ENCODE measurements around the gene SELENOK. TPM values are rescaled to one million over a fixed set of nuclear protein-coding genes. Genes with fewer than 3 reads are reported as not detected.
A peak's percentile ranks its signal among the peaks of the same experiment; 100 is the strongest.
"Not testable (repeated sequence)": the region's sequence is repeated elsewhere in the genome, so short reads cannot be mapped to it uniquely, and the experiment has no call there.

Gene SELENOK
- total RNA-seq, 2 donors from 2014 or later, result 14.5 to 36.1 TPM

DNA sequence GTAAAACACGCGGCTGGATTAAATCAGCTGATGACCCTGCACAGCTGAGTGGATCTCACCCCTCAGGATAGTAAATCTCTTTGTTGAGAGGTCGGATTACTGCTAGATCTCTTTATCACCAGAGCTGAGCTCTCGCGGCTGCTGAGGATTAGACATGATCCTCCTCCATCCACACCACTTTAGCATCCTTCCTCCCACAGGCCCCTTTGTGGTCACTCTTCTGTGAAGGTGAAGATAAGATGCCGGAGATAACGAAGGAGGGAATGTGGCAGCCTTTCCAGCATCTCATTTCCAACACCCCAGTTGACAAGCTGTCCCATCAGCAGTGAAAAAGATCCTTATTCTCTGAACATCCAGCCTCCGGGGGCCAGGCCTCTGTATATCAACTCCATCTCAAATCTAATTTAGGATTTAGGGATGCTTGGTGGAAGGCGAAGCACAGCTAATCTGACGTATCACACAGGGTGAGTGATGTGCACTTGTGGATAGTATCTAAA is 47.5 kb upstream of the SELENOK start:
- ATAC-seq (no peak), DNase-seq (no peak)
- H3K27ac ChIP-seq, result no peak overlapping the region
- WGBS, 2 donors, result 21 to 26% methylated on average over 10 of the region's 10 CpGs
- H3K9me3 ChIP-seq, result peaks cover 0 to 7% (median 0%) of the 10 kb centered on the region in 3 donors
- H3K4me1 ChIP-seq, result no peaks in the 10 kb centered on the region
- H3K4me3 ChIP-seq, result no peak overlapping the region
- intact Hi-C loops (cut with DNase I), result loop anchor here (10.0 kb wide), 1 partner anchor 436 kb away; no protein-coding TSS in a partner anchor
- peaks cover 0 to 5% of the 10 kb centered on the region in 2 donors for H3K27me3 ChIP-seq
- TF ChIP-seq, protein P1, sequence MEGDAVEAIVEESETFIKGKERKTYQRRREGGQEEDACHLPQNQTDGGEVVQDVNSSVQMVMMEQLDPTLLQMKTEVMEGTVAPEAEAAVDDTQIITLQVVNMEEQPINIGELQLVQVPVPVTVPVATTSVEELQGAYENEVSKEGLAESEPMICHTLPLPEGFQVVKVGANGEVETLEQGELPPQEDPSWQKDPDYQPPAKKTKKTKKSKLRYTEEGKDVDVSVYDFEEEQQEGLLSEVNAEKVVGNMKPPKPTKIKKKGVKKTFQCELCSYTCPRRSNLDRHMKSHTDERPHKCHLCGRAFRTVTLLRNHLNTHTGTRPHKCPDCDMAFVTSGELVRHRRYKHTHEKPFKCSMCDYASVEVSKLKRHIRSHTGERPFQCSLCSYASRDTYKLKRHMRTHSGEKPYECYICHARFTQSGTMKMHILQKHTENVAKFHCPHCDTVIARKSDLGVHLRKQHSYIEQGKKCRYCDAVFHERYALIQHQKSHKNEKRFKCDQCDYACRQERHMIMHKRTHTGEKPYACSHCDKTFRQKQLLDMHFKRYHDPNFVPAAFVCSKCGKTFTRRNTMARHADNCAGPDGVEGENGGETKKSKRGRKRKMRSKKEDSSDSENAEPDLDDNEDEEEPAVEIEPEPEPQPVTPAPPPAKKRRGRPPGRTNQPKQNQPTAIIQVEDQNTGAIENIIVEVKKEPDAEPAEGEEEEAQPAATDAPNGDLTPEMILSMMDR (IDR thresholded peaks at IDR 0.05), result no peak
- TF ChIP-seq POLR2A (IDR thresholded peaks at IDR 0.05), result no peak
- H3K36me3 ChIP-seq (replicated peaks in 1 of 2; ENCODE audit: insufficient read depth in 1 of 2, low read depth in 2 of 2), result no peaks in the 10 kb centered on the region

- WGBS, 2 donors, result 0 to 3% methylated on average over 2 of the region's 2 CpGs
- H3K4me1 ChIP-seq, result no peaks in the 10 kb centered on the region
- intact Hi-C loops (cut with DNase I), result loop anchor here (10.0 kb wide), 1 partner anchor 436 kb away; no protein-coding TSS in a partner anchor
- TF ChIP-seq, protein P1 (IDR thresholded peaks at IDR 0.05), result peak; percentile 53 to 90 (median 79)
- TF ChIP-seq POLR2A (IDR thresholded peaks at IDR 0.05), result no peak
- DNase-seq (peak; percentile 42 to 62 (median 52)), ATAC-seq (peak; percentile 60)
- H3K36me3 ChIP-seq (replicated peaks in 1 of 2; ENCODE audit: insufficient read depth in 1 of 2, low read depth in 2 of 2), result no peaks in the 10 kb centered on the region
- peaks cover 0 to 5% of the 10 kb centered on the region in 2 donors for H3K27me3 ChIP-seq
- peaks cover 0 to 7% (median 0%) of the 10 kb centered on the region in 3 donors for H3K9me3 ChIP-seq
- no peak overlapping the region for H3K27ac ChIP-seq
- H3K4me3 ChIP-seq, result no peak overlapping the region
Observed at GRCh38 chr3:53938645-53939044, 47.0 kb upstream of the SELENOK start.

DNA sequence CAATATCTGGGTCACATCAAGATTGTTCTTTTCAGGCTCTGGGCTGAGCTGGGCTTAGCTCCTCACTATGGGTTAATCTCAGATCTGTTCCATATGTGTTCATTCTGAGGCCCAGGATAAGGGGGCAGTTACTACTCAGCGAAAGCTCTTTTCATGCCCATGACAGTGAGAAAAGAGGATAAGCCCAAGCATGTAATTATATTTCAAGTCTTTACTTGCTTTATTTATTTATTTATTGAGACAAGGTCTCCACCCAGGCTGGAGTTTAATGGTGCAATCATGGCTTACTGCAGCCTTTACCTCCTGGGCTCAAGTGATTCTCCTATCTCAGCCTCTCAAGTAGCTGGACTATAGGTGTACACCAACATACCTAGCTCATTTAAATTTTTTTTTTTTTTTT is 44.7 kb upstream of the SELENOK start:
- DNase-seq, result no peak
- WGBS, 2 donors, result 71 to 82% methylated on average over 1 of the region's 1 CpG
- no peaks in the 10 kb centered on the region for H3K36me3 ChIP-seq (replicated peaks in 1 of 2; ENCODE audit: insufficient read depth in 1 of 2, low read depth in 2 of 2)

GRCh38 chr3:53935283-53935901 is 43.7 kb upstream of the SELENOK start:
- TF ChIP-seq, protein P1 (IDR thresholded peaks at IDR 0.05), result no peak
- no peak for TF ChIP-seq POLR2A (IDR thresholded peaks at IDR 0.05)
- Histone ChIP-seq H3K27ac (no peak overlapping the region), H3K4me3 (no peak overlapping the region), H3K36me3 (replicated peaks in 1 of 2; ENCODE audit: insufficient read depth in 1 of 2, low read depth in 2 of 2) (no peaks in the 10 kb centered on the region), H3K9me3 (peaks cover 0 to 7% (median 0%) of the 10 kb centered on the region in 3 donors), H3K27me3 (peaks cover 0 to 5% of the 10 kb centered on the region in 2 donors), H3K4me1 (no peaks in the 10 kb centered on the region)
- WGBS, 2 donors, result 0 to 90% methylated on average over 1 of the region's 1 CpG
- no peak for ATAC-seq
- no peak for DNase-seq
- intact Hi-C loops (cut with DNase I), result loop anchor here (10.0 kb wide), 1 partner anchor 439 kb away; no protein-coding TSS in a partner anchor

More for the DNA sequence above, 44.7 kb upstream of the SELENOK start:
- Histone ChIP-seq H3K9me3 (peaks cover 0 to 7% (median 0%) of the 10 kb centered on the region in 3 donors), H3K27ac (no peak overlapping the region), H3K4me1 (no peaks in the 10 kb centered on the region), H3K27me3 (peaks cover 0 to 5% of the 10 kb centered on the region in 2 donors), H3K4me3 (no peak overlapping the region)
- TF ChIP-seq, protein P1 (IDR thresholded peaks at IDR 0.05), result no peak
- no peak for TF ChIP-seq POLR2A (IDR thresholded peaks at IDR 0.05)
- intact Hi-C loops (cut with DNase I), result loop anchor here (10.0 kb wide), 1 partner anchor 438 kb away; no protein-coding TSS in a partner anchor
- ATAC-seq, result no peak

DNA sequence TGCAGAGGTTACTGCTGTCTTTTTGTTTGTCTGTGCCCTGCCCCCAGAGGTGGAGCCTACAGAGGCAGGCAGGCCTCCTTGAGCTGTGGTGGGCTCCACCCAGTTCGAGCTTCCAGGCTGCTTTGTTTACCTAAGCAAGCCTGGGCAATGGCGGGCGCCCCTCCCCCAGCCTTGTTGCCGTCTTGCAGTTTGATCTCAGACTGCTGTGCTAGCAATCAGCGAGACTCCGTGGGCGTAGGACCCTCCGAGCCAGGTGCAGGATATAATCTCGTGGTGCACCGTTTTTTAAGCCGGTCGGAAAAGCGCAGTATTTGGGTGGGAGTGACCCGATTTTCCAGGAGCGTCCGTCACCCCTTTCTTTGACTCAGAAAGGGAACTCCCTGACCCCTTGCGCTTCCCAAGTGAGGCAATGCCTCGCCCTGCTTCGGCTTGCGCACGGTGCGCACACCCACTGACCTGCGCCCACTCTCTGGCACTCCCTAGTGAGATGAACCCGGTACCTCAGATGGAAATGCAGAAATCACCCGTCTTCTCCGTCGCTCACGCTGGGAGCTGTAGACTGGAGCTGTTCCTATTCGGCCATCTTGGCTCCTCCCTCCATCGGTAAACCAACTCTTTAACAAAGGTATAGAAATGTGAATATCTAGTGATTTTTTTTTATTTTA is 35.7 kb upstream of the SELENOK start:
- WGBS, 2 donors, result 59 to 86% methylated on average over 22 to 30 of the region's 30 CpGs
- DNase-seq; intact Hi-C loops (cut with DNase I): not testable (repeated sequence)

More for the DNA sequence above, 35.7 kb upstream of the SELENOK start:
- not testable (repeated sequence) for H3K36me3 ChIP-seq (replicated peaks in 1 of 2; ENCODE audit: insufficient read depth in 1 of 2, low read depth in 2 of 2); ATAC-seq; H3K4me1 ChIP-seq; H3K4me3 ChIP-seq; H3K27me3 ChIP-seq; H3K9me3 ChIP-seq; H3K27ac ChIP-seq

Measured in body of pancreas (tissue), 4 donors.